ENCODE results near the gene POU1F1.

The POU1F1 gene

DNA sequence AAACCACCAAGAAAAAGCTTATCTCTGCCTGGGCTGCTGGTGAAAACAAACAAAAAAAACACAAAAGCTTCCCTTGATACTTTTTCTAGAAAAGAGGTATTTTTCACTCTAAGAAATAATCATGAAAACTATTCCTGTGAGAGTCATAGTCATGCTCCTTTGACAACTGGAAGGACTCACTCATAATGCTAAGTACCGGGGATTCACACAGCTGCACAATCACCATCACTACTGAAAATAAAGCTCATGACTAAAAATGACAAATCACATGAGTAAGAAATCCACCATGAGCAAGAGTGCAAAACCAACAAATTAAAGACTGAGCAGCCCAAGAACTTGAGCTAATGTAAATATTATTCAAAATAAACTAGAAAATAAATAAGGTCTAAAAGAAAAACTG, 10.6 kb upstream of the POU1F1 start:
- H3K4me3 ChIP-seq (ENCODE audit: low read depth, low read length) = no peak overlapping the region
- in situ Hi-C loops (cut with HindIII; ENCODE audit: low sequenced_read_pairs) = no loop called here
- peak; percentile 61 for DNase-seq (ENCODE audit: low read depth, low spot score)
- TF ChIP-seq, protein P1, sequence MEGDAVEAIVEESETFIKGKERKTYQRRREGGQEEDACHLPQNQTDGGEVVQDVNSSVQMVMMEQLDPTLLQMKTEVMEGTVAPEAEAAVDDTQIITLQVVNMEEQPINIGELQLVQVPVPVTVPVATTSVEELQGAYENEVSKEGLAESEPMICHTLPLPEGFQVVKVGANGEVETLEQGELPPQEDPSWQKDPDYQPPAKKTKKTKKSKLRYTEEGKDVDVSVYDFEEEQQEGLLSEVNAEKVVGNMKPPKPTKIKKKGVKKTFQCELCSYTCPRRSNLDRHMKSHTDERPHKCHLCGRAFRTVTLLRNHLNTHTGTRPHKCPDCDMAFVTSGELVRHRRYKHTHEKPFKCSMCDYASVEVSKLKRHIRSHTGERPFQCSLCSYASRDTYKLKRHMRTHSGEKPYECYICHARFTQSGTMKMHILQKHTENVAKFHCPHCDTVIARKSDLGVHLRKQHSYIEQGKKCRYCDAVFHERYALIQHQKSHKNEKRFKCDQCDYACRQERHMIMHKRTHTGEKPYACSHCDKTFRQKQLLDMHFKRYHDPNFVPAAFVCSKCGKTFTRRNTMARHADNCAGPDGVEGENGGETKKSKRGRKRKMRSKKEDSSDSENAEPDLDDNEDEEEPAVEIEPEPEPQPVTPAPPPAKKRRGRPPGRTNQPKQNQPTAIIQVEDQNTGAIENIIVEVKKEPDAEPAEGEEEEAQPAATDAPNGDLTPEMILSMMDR (IDR thresholded peaks at IDR 0.05; ENCODE audit: low read depth, low read length) = no peak

DNA sequence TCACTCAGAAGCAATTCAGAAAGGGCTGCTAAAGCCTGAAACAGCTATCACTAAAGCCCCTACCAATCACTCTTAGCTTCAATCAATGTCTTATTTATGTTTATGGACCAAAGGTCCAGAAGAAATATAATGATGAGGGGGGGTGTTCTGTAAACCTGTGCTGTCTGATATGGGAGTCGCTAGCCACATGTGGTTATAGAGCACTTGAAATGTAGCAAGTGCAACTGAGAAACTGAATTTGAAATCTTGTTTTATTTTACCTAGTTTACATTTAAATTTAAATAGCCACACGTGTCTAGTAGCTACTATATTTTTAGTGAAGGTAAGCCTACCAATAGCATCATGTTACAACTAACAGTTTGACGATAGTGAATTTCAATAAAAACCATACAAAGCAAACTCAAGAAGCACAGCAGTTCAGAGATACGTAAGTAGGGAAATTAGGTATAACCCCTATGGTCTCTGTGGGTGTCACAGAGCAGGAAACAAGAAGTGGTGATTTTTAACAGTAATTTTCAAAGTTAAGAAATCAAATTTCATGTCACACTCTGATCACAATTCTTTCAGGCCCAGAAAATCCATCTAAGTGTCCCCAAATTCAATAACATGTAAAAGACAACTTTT, 3.6 kb downstream of the POU1F1 start:
- TF ChIP-seq, protein P1 (IDR thresholded peaks at IDR 0.05; ENCODE audit: low read depth, low read length) = no peak
- H3K4me3 ChIP-seq (ENCODE audit: low read depth, low read length) = no peak overlapping the region
- DNase-seq (ENCODE audit: low read depth, low spot score) = no peak
- in situ Hi-C loops (cut with HindIII; ENCODE audit: low sequenced_read_pairs) = no loop called here

DNA sequence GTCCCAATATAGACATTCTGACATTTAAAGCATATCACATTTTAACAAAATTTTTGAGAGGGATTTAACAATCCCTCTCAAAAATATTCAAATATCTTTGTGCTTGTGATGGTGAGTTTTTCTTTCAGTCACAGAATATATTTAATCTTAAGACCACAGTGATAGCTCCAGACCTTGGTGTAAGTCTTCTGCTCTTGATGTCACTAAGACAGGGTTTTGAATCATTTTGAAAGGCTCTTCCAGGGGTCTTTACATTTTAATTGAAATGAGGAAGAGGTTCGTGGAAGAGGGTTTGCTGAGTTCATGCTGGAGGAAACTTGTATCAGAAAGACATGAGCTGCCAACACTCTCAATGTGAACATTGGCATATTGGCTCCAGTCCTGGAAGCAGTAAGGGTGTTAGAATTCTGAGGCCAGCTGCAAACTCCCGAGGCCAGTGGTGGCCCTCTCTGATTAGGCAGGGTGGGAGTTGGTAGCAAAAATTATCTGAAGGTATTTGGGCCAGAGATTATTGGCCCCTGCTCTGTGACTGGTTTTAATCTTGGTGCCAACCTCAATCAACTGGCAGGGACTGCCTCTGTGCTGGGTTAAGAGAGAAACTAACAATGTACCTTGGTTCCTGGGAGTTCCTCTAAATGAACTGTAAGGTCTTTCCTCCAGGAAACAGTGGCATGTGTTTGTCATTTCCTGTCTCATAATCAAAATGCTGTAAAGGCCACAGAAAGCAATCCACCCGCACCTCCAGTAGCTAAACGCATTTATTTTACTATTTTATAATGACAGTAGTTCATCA, 5.3 kb downstream of the POU1F1 start:
- H3K4me3 ChIP-seq (ENCODE audit: low read depth, low read length) = no peak overlapping the region
- in situ Hi-C loops (cut with HindIII; ENCODE audit: low sequenced_read_pairs) = no loop called here
- no peak for DNase-seq (ENCODE audit: low read depth, low spot score)
- TF ChIP-seq, protein P1 (IDR thresholded peaks at IDR 0.05; ENCODE audit: low read depth, low read length) = no peak

DNA sequence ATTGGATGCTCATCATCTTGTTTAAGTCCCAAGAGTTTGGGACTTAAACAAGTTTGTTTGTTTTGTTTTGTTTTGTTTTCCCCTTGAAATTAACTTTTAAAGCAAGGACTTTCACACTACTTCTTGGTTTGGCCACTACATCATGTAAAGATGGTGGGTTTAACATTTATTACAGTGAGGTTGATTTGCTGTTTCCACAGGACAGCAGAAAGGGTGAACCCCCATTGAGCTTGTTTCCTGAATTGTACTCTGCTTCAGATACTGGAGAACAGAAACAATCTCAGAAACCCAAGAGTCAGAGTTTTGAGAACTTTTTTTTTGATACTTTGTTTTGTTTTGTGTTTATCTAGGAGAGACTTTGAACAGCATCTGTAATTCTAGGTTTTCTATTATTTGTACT, 6.7 kb downstream of the POU1F1 start:
- in situ Hi-C loops (cut with HindIII; ENCODE audit: low sequenced_read_pairs) = no loop called here
- no peak for DNase-seq (ENCODE audit: low read depth, low spot score)
- TF ChIP-seq, protein P1 (IDR thresholded peaks at IDR 0.05; ENCODE audit: low read depth, low read length) = no peak
- H3K4me3 ChIP-seq (ENCODE audit: low read depth, low read length) = no peak overlapping the region

DNA sequence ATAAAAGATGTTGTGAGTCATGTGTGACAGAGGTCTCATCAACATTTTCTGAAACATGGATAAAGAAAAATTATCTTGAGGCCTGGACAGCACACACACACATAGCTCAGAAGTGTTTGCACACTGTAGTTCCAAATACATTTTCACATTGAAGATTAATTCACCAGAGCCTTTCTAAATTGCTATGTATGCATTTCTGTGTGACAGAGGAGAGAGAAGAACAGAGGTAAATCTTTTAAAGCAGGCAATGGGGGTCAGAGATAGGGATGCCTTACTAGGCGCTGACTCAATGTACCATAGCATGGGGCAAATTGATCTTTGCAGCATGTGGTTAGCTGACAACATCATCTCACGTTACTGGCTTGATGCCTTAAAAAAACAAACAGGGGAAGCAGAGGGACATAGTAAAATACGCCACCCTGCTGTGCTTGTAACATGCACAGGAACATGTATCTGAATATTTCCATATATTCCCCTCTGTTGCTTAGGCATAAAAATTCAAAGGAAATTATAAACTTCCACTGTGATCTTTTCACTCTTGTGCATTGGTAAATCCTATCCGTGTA, 7.7 kb downstream of the POU1F1 start:
- in situ Hi-C loops (cut with HindIII; ENCODE audit: low sequenced_read_pairs) = no loop called here
- H3K4me3 ChIP-seq (ENCODE audit: low read depth, low read length) = no peak overlapping the region
- DNase-seq (ENCODE audit: low read depth, low spot score) = peak; percentile 53
- TF ChIP-seq, protein P1 (IDR thresholded peaks at IDR 0.05; ENCODE audit: low read depth, low read length) = no peak

DNA sequence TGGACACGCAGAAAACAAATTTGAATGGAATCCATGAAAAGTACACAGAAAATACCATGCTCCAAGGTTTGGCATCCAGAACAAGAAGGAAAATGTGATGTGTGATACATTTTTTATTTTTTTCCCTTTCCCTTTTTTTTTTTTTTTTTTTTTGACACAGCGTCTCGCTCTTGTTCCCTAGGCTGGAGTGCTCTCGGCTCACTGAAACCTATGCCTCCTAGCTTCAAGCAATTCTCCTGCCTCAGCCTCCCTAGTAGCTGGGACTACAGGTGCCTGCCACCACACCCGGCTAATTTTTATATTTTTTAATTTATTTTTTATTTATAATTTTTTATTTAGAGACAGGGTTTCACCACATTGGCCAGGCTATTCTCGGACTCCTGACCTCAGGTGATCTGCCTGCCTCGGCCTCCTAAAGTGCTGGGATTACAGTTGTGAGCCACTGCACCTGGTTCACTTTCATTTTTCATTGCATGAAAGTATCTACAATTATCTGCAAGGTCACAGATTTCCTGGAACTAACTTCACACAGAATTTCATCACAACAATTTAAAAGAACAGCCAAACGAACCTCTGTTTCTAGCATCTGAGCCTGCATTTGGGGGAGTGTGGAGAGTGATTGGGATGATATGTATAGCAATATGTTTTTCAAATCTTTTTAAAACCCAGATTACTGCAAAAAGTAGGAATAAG, 8.3 kb downstream of the POU1F1 start:
- DNase-seq (ENCODE audit: low read depth, low spot score) = no peak
- in situ Hi-C loops (cut with HindIII; ENCODE audit: low sequenced_read_pairs) = no loop called here
- TF ChIP-seq, protein P1 (IDR thresholded peaks at IDR 0.05; ENCODE audit: low read depth, low read length) = no peak
- no peak overlapping the region for H3K4me3 ChIP-seq (ENCODE audit: low read depth, low read length)
